HFFc6 (cell line): ENCODE data around the gene GNB3. TPM values are rescaled to one million over a fixed set of nuclear protein-coding genes. Genes with fewer than 3 reads are reported as not detected.

Experiments
- DNase-seq: peaks from one replicate; pipeline ENCODE4 v3.0.0-alpha.2; 2018
- H3K27ac Mint-ChIP-seq: 2 replicates; pipeline ENCODE4 v1.8.0; 2020; ENCODE audit warnings: mild to moderate bottlenecking, mixed read lengths
- H3K27me3 Mint-ChIP-seq: 2 replicates; pipeline ENCODE4 v1.8.0; 2021; ENCODE audit warnings: mild to moderate bottlenecking, moderate library complexity, mixed read lengths; ENCODE audit not compliant: insufficient read depth
- H3K36me3 Mint-ChIP-seq: 2 replicates; pipeline ENCODE4 v1.8.0; 2021; ENCODE audit warnings: low read depth, mixed read lengths
- H3K4me1 Mint-ChIP-seq: 2 replicates; pipeline ENCODE4 v1.8.0; 2020; ENCODE audit warnings: low read depth, mixed read lengths
- H3K4me3 Mint-ChIP-seq: 2 replicates; pipeline ENCODE4 v1.8.0; 2020; ENCODE audit warnings: mild to moderate bottlenecking, moderate library complexity, mixed read lengths
- H3K9me3 Mint-ChIP-seq: 2 replicates; pipeline ENCODE4 v1.8.0; 2020; ENCODE audit warnings: mild to moderate bottlenecking, mixed read lengths
- total RNA-seq, 6 experiments: library from RNA; stranded (reverse); fragmentation: NEBNext Ultra II Directional; extraction: Animal tissue kit (Norgen Biotek cat#: 25700); gene quantifications; 2 replicates in 1 of 6; 3 replicates in 5 of 6; pipeline ENCODE4 v1.2.3, GENCODE V29; 2021
- TF ChIP-seq, protein P1 (sequence below): fragments of 200-600 bp; sonication (generic); IDR thresholded peaks from 2 replicates; pipeline ENCODE4 v1.5.0; 2021; ENCODE audit warnings: antibody characterized with exemption, mild to moderate bottlenecking

Gene GNB3
- total RNA-seq, 6 experiments from 2014 or later: 4.3 to 7.2 (median 6.3) TPM

DNA sequence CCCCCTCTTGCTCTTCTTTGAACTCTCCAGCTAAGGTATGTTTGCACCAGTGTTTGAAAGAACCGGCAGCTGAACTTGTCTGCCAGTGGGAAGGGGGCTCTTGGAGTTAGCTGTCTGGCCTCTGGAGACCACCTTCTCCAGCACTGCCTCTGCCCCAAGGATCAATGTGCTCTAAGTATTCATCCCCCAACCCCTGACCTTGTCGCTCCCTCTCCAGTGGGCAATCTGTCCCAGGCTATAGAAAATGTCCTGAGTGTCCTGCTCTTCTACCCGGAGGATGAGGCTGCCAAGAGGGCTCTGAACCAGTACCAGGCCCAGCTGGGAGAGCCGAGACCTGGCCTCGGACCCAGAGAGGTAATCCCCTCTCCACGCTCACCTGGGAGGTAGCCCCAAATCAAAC lies 9.7 kb upstream of the GNB3 start:
- no peak overlapping the region for H3K27ac Mint-ChIP-seq
- peaks cover 2% of the 10 kb centered on the region; the same call in 1 of the 2 replicates for H3K27me3 Mint-ChIP-seq
- no peaks in the 10 kb centered on the region for H3K9me3 Mint-ChIP-seq
- no peak for DNase-seq
- TF ChIP-seq, protein P1, sequence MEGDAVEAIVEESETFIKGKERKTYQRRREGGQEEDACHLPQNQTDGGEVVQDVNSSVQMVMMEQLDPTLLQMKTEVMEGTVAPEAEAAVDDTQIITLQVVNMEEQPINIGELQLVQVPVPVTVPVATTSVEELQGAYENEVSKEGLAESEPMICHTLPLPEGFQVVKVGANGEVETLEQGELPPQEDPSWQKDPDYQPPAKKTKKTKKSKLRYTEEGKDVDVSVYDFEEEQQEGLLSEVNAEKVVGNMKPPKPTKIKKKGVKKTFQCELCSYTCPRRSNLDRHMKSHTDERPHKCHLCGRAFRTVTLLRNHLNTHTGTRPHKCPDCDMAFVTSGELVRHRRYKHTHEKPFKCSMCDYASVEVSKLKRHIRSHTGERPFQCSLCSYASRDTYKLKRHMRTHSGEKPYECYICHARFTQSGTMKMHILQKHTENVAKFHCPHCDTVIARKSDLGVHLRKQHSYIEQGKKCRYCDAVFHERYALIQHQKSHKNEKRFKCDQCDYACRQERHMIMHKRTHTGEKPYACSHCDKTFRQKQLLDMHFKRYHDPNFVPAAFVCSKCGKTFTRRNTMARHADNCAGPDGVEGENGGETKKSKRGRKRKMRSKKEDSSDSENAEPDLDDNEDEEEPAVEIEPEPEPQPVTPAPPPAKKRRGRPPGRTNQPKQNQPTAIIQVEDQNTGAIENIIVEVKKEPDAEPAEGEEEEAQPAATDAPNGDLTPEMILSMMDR: no peak
- H3K4me3 Mint-ChIP-seq: peak overlapping the region; percentile 22
- H3K4me1 Mint-ChIP-seq: peaks cover 40% of the 10 kb centered on the region
- peaks cover 17% of the 10 kb centered on the region; the same call in 1 of the 2 replicates for H3K36me3 Mint-ChIP-seq

DNA sequence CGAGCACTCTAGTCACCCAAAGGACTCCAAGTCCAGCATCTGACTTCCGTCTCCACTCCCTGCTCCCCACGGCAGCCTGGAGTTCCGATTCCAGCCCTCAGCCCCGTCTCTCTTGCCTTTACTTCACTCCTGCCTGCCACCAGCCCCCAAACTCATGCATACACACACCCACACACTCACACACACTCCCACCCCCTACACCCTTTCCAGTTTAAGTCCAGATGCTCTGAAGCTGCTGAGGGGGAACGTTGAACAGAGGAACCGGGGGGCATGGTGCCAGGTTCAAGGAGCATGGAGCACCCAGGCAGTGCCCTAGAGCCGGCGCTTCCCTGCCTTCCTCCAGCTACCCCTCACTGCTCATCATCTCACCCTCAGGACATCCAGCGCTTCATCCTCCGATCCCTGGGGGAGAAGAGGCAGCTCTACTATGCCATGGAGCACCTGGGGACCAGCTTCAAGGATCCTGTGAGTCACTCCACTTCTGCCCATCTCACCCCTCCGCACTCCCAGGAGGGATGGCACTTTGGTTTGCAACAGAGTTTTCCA lies 9.2 kb upstream of the GNB3 start:
- peaks cover 2% of the 10 kb centered on the region; the same call in 1 of the 2 replicates for H3K27me3 Mint-ChIP-seq
- H3K4me1 Mint-ChIP-seq: peaks cover 40% of the 10 kb centered on the region

DNA sequence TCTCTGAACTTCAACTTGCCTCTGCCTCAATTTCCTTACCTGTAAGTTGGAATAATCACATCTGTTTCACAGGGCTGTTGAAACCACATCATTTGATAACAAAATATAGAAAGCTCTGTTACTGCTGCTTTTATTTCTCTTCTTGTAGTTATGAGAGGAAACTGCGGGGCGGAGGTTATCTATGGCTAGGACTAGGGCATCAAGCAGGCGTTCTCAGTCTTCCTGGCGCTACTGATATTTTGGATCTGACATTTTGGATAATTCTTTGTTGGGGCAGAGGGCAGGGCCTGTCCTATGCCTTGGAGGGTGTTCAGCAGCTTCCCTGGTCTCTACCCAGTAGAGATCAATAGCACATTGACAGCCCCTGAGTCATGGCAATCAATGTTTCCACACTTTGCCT lies 8.6 kb upstream of the GNB3 start:
- Mint-ChIP-seq H3K4me3 (no peak overlapping the region), H3K9me3 (no peaks in the 10 kb centered on the region), H3K27me3 (peaks cover 2% of the 10 kb centered on the region; the same call in 1 of the 2 replicates), H3K27ac (no peak overlapping the region), H3K4me1 (peaks cover 38% of the 10 kb centered on the region), H3K36me3 (peaks cover 17% of the 10 kb centered on the region; the same call in 1 of the 2 replicates)
- TF ChIP-seq, protein P1: no peak
- no peak for DNase-seq

More for the DNA sequence above, 9.2 kb upstream of the GNB3 start:
- Mint-ChIP-seq H3K27ac (no peak overlapping the region), H3K36me3 (peaks cover 17% of the 10 kb centered on the region; the same call in 1 of the 2 replicates), H3K4me3 (no peak overlapping the region), H3K9me3 (no peaks in the 10 kb centered on the region)
- TF ChIP-seq, protein P1: no peak
- DNase-seq: no peak

DNA sequence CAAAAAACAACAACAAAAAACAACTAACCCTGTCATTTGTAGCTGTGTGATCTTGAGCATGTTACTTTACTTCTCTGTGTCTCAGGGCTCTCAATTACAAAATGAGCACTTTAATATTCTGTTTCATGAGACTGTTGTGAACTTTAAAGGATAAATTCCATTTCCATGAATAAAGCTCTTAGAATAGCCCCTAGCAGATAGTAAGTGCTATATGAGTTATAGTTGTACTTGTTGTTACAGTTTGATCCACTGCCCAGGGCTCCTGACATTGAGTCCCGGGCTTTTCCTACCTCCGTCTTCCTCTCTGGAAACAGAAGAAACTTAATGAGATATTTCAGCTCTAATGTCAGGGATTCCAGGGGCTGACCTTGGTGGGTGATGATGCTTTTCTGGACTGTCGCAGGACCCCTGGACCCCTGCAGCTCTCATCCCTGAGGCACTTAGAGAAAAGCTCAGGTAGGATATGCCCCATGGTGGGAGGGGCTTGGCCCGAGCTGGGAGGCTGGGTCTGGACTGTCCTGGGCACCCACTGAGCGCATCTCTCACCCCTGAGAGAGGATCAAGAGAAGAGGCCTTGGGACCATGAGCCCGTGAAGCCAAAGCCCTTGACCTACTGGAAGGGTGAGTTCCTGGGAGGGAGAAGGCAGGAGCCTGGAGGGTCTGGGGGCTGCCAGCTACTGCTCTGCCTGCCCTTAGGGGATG lies 7.4 kb upstream of the GNB3 start:
- Mint-ChIP-seq H3K36me3 (peaks cover 23% of the 10 kb centered on the region; the same call in 1 of the 2 replicates), H3K9me3 (no peaks in the 10 kb centered on the region), H3K27me3 (peaks cover 2% of the 10 kb centered on the region; the same call in 1 of the 2 replicates), H3K4me1 (peaks cover 26% of the 10 kb centered on the region), H3K4me3 (no peak overlapping the region), H3K27ac (no peak overlapping the region; the same call in 1 of the 2 replicates)
- TF ChIP-seq, protein P1: no peak
- no peak for DNase-seq

DNA sequence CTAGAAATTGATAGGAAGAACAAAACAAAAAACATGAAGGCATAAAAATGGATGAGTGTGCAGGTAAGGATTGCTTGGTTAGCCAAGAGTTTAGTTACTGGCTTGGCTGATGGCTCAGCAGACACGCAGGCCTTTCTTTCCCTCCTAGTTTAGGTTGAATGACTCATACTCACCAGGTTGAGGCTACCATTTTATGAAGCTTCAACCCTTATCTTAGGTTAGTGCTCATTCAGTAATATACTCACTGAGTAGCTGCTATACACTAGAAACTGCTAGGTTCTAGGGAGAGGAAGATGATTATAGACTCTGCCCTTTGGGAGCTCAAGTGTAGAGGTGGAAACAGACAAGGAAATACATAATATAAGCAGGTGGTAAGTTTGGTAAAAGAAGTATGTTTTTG lies 6.5 kb upstream of the GNB3 start:
- TF ChIP-seq, protein P1: no peak
- Mint-ChIP-seq H3K36me3 (peaks cover 23% of the 10 kb centered on the region; the same call in 1 of the 2 replicates), H3K4me1 (peaks cover 26% of the 10 kb centered on the region), H3K9me3 (no peaks in the 10 kb centered on the region), H3K27ac (no peak overlapping the region), H3K4me3 (no peak overlapping the region), H3K27me3 (no peaks in the 10 kb centered on the region; the same call in 1 of the 2 replicates)
- DNase-seq: no peak
